G401.6 (cell line): ENCODE data around the gene NHSL2.

Source experiments
- FAIRE-seq: peaks from 2 replicates; lab custom pipeline; 2012; peaks lifted over from hg19 to GRCh38; lab: Jason Lieb, UNC

Gene NHSL2

DNA sequence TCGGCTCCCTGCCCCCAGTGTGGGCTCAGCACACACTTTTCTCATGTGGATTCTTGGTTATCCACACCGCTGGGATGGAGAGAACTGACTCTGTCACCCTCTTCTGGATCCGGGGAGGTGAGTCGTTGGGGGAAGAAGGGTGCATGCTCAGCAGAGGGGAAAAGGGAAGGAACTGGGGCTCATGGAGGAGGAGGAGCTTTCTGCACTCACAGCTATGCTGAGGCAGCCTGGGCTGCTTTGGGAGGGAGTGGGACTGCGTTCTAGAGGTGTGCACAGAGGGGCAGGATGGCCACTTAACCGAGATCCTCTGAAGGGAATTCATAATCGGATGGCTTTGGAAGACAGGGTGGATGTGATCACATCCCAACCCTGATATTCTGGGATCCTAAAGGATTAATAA is 169.5 kb downstream of the NHSL2 start:
- no peak for FAIRE-seq

DNA sequence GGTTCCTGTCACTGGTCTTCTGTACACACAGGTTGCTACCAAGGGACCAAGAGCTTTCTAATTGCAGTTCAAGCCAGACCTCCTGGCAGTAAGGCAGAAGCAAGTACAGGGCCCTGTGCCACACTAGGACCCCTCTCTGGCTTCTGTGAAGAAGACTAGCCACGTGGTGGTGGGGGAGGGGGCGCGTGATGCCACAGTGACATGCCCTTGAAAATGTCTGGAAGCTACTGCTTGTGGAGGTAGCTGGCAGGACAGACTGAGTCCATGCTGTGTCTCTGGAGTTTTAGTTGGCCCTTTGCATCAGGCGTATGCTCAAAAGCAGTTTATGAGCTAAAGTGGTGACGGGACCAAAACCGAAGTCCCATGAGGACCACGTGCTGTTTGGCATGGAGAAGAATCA is 170.2 kb downstream of the NHSL2 start:
- FAIRE-seq: no peak

- FAIRE-seq: no peak
These were observed 171.1 kb downstream of the NHSL2 start for GRCh38 chrX:72081605-72082320.

- no peak for FAIRE-seq
These were observed 172.6 kb downstream of the NHSL2 start for GRCh38 chrX:72083291-72083690.

GRCh38 chrX:72084114-72084513 is 173.5 kb downstream of the NHSL2 start:
- FAIRE-seq: no peak

- FAIRE-seq: no peak
These were observed 176.3 kb downstream of the NHSL2 start for GRCh38 chrX:72086995-72087394.

GRCh38 chrX:72088761-72089160 is 178.1 kb downstream of the NHSL2 start:
- no peak for FAIRE-seq

GRCh38 chrX:72089254-72089653 is 178.6 kb downstream of the NHSL2 start:
- no peak for FAIRE-seq

DNA sequence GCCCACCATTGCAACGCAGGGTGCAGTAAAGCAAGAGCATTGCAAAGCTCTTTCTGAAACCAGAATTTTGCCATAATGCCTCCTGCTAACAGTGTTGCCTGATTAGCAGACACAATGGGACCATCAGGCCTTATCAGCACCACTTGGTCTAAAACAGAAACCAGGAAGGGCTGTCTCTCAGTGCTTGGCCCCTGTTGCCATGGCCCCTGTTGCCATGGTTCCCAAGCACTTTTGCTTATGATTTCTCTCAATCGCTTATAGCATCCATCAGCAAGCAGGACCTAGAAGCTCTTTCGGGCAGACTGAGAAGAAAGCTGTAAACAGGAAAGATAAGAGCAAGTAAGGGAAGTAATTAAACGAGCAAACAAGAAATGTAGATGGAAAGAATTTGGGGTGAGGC is 184.2 kb downstream of the NHSL2 start:
- FAIRE-seq: no peak

DNA sequence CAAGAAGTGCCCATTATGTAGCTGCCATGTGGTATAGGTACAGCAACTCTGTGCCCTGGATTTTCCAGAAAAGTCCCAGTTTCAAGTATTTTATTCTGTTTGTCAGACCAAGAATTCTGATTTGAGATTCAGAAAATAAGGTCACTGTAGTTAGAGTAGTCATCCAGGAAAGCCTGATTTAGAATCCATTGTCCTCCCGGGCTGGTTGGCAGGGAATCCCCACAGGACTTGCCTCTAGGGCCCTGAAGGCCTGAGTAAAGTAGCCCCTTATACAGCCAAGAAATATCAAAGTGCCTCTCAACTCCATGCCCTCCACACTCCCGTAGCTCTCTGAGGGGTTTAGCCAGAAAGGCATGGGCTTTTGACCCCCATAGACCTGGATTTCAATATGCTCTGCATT is 184.7 kb downstream of the NHSL2 start:
- no peak for FAIRE-seq

DNA sequence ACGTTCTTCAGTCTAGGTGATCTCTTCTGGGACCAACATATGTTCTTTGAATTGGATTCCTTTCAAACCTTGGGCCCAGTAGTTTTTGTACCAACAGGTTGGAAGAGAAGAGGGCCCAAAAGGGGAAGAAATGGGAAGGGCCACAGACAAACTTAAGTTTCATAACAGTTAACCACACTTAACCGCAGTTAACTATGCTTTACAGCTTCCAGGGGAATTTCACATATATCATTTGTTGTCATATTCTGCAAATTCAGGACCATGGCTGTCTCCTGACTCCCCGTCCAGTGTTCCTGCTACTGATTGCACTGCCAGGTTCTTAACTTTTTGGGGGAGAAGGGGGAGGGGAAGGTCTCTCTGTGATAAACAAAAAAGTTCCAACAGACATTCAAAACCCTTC is 186.5 kb downstream of the NHSL2 start:
- FAIRE-seq: no peak

- no peak for FAIRE-seq
These were observed 189.6 kb downstream of the NHSL2 start for GRCh38 chrX:72100051-72100755.

DNA sequence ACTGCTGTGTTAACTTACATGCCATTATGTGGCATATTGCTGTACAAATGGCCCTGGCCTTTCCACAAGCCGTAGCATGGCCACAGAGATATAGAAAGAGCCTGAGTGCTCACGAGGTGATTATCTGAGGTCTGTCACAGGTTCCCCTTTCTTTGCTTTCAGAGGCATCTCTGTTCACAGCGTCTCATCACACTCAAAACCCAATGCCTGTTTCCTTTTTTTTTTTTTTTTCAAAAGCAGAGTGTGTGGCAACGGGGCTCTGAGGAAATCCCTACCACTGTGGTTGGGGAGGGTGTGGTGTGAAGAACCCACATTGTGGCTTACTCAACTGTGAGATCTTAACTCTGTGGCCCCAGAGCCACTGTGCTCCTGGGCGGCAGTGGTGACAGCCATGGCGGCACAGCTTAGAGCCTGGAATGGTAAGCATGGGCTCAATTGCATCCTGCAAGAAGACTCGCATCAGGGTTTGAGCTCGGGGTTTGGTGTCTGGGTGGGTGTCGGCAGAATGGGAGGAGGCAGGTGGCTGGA is 190.2 kb downstream of the NHSL2 start:
- no peak for FAIRE-seq

GRCh38 chrX:72101597-72102037 is 191.0 kb downstream of the NHSL2 start:
- FAIRE-seq: no peak

DNA sequence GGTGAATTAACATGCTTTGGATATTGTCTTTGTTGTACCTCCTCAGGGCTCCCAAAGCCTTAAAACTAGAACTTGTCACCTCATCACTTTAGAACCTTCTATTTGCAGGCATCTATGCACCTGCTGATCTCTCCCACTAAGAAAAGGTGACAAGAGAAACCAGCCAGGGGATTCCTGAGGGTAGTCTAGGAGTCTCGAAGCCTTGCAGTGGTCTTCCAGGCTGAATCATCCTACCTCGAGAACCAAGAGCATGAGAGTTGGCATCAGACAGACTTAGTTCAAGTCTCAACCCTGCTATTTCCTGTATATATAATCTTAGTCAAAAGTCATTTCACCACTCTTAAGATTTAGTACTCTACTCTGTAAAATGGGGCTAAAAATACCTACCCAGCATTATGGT is 191.5 kb downstream of the NHSL2 start:
- no peak for FAIRE-seq

DNA sequence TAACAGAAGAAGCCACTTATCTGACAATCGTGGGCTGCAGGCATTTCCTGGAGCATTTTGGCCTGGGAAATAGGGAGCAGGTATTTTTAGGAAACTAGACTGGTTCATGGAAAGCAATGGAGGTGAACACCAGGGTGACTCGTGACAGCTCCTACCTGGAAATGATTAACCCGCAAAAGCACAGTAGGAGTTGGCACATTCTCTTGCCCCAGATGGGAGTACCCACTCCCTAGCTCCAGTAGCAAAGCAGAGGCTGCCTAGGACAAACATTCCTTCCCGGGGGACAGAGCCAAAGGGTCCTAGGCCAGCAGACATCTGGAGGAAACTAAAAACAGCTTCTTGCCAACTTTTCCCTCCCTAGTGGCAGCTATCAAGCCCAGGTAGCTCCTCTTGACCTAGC is 192.1 kb downstream of the NHSL2 start:
- FAIRE-seq: no peak

DNA sequence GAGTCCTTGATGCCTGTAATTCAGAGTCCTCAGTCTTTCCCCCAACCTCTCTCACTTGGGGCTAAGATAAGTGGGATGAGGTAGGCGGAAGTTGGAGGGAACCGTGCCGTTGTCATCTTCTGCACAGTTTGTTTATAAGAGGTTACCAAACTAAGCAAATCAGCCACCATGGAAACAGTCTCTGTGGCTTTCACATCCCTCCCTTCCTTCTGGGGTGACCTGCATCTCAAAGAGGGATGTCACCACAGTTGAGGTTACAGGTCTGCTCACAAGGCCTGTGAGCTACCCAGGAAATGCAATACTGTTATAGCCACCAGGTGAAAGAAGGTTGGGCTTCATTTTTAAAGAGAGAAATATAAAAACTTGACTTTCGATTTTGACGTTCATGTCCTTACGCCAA is 194.8 kb downstream of the NHSL2 start:
- FAIRE-seq: no peak

GRCh38 chrX:72107320-72107719 is 196.7 kb downstream of the NHSL2 start:
- FAIRE-seq: no peak

DNA sequence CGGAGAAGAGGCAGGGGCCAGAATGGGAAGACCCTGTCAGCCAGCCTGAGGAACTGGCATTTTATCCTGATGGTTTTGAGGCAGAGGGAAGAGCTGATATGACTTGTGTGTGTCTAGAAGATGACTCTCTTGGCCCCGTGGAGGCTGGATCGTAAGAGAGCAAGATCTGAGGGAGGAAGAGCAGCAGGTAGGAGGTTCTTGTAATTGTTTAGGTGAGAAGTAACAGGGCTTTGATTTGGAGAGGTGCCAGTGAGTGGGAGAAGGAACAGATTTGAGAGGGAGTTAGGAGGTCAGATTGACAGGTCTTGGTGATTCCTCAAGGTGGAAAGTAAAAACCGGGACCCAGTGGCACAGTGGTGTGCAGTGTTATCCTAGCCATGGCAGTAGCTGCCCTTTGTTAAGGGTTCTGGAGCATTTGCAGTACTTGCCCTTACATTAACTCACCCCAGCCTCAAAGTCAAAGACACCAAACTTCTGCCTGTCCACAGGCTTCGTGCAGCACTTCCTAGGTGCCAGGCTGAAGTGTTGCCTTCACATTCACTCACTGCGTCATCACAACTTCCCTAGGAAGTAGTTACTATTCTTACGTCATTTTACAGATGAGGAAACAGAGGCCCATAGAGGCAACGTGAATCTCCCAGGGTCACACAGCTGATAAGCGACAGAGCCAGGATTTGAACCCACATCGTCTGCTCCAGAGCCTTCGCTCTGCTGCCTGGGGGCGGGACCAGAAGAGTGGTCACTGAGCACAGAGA is 197.4 kb downstream of the NHSL2 start:
- FAIRE-seq: no peak

- FAIRE-seq: no peak
These were observed 198.0 kb downstream of the NHSL2 start for GRCh38 chrX:72108666-72109065.

GRCh38 chrX:72110051-72110875 is 199.6 kb downstream of the NHSL2 start:
- FAIRE-seq: no peak
